Right hindlimb (tissue), 1 donor: Measurements from ENCODE around the gene TMEM115.

Experiments used
- DNase-seq: peaks from one replicate; pipeline ENCODE4 v3.0.0-alpha.2; 2018

The TMEM115 gene

DNA sequence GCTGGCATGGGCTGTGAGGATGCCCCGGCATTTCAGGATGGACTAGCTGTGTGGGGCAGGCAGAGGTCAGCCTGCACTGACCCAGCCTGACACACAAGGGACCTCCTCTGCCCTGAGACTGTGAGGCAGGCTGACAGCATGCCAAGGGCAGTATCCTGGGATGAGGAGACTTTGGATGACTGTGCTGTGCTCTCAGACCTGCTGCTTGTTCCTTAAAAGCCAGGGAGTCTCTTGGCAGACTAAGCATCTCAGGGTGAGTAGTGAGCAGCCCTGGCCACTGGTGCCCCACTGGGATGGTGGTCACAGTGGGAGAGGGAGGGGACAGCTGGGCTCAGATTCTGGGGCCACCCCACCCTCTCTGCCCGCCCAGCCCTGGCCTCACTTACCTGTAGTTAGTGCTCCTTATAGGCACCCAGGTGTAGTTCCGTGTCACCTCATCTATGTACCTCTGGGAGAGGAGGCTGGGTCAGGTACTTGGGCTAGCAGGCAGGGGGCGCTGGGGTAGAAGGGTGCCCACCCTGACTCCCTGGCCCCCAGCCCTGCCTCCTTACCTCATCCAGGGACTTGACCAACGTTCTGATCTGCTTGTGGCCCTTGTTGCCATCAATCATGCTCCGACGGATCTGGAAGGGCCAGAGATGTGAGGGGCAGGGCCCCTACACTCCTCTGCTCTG is 16.1 kb upstream of the TMEM115 start:
- no peak for DNase-seq

DNA sequence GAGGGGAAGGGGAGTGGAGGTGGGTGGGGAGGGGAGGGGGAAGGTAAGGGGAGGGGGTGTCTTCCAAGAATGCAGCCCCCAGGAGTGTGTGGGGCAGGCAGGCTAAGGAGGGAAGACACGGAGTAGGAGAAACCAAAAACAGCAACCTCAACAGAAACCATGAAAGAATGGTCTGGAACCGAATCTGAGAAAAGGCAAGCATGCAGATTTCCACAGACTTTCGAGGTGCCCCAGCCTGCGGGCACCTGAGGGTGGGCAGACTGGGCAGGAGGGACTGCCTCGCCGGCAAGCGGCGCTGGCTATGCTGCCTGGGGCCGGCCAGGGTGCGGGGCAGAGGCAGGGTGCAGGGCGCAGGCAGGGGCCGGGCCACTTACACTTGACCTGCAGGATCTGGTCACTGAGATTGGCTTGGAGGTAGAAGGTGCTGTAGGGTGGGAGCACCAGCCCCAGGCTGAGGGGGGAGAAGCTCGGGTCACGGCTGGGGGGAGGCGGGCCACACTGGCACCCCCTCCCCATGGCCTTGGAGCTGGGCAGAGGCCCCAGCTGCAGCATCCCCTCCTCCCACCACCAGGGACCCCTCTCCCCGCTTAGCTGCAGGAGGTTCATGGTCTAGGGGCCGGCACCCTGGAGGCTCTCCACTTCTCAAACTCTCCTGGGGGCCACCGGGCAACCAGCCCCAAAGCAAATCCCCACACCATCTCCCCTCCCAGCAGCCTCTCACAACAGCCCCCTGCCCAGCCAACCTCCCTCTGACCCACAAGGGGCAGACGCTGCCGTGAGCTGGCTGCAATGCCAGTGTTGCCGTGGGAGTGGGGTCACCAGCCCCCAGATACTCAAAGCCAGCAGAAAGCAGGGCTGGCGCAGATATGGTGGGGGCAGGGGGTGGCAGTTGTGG is 15.3 kb upstream of the TMEM115 start:
- no peak for DNase-seq

DNA sequence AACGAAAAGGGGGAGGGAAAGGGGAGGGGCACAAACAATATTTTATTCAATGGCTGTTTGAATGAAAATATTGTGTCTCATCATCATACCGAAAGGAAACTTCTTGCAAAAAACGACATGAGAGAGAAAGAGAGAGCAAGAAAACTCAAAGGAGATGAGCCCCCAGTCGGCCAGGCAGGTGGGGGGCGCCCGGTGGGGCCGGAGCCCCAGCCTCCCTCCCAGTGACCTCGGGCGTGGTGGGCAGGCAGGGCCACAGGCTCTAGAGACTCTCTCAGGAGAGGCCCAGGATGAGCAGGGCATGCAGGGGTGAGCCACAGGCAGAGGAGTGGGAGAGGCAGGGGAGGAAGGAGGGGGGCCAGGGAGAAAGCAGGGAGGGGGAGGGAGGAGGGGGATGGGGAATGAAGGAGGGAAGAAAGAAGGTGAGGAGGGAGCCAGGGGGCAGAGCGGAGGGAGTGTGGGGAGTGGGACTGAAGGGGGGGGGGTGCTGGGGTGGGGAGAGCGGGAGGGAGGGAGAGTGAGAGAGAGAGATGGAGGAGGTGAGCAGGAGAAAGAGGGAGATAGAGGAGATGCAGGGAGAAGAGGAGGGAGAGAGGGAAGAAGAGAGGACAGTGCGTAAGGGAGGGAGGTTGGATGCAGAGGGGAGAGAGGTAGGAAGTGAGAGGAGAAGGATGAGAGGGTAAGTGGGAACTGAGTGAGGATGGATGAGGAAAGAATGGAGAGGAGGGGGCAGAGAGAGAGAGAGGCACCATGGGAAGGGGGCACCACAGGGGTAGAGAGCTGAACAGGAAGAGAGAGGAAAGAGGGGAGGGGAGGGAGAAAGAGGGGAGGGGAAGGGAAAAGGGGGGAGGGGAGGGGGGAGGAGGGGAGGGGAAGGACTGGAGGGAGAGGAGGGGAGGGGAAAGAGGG is 14.1 kb upstream of the TMEM115 start:
- DNase-seq, result no peak

DNA sequence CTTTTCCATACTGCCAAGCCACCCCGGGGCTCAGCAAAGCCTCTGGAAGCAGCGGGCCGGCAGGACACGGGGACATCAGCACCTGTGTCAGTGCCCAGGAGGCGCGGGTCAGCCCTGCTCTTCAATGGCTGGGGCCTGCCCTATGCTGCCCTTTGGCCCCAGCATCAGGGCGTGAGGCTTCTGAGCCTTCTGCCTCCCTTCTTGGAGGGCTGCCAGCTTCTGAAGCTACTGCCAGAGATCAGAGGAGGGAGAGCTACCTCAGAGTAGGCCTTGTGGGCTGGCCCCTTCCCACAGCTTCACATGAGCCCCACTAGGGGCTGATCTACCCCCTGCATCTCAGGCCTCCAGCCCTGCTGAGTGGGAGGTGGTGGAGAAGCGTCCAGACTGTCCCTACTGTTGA is 13.0 kb upstream of the TMEM115 start:
- no peak for DNase-seq

DNA sequence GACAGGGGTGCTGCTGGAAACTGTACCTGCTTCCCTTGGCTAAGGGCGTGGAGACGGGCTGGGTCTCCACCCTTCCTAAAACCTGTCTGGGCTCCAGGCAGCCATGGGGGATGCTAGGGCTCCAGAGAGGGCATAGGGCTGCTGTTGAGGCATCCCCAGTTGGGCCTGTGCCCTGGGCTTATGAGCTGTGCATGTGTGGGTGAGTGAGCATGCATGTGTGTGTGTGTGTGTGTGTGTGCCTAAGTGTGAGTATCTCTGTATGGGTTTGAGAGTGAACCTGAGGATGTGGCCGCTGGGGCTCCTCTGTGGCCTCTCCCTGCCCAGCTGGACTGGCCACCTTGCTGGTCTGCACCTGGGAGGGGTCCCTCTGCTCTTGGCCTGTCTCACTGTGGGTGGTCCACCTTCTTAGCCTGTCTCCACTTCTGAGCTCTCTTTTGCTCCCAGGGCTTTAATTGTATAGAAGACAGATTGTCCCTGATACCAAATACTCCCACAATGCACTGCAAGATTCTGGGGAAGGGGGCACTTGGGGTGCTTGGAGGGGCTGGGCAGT is 11.9 kb upstream of the TMEM115 start:
- no peak for DNase-seq

DNA sequence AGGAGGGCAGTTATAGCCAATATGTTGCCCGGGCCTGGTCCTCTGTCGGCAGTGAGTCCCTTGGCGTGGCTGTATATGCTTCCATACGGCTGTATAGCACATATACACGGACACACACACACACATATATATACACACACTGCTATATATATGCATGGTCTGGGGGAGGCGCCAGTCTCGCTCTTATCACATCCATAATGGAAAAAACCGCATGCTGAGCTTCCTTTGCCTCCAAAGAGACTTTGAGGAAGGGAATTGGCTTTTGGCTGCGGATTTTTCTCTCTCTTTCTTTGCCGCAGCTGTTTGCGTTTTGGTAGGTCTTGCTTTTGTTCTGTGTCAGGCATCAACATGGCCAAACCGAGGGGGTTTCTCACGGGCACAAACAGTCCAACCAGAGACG is 11.3 kb upstream of the TMEM115 start:
- peak; percentile 75 for DNase-seq

DNA sequence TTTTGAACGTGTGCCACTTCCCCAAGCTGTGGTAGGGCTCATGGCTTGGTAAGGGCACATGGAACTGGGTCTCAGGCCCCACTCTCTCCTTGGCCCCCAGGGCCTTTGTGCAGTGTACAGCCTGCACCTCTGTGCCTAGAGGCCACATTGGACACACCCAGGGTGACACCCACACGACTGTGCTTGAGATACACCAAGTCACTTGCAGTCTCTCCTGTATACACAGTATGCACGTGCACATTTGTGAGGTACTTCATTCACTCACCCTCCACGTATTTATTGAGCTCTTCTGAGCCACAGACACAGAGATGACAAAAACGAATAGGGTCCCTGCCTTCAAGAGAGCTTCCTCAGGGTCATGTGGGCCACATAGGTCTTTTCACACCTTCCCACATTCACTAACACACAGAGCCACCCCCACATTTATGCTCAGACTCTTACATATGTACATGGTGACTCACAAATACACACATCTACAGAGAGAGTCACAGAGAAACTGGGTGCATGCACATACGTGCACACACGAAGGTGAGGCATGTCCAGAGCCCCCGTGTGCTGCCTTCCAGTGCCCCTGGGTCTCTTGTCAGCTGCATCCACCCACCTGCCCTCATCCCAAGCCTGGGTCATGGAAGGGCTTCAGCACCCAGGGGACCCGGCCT is 9.8 kb upstream of the TMEM115 start:
- no peak for DNase-seq

DNA sequence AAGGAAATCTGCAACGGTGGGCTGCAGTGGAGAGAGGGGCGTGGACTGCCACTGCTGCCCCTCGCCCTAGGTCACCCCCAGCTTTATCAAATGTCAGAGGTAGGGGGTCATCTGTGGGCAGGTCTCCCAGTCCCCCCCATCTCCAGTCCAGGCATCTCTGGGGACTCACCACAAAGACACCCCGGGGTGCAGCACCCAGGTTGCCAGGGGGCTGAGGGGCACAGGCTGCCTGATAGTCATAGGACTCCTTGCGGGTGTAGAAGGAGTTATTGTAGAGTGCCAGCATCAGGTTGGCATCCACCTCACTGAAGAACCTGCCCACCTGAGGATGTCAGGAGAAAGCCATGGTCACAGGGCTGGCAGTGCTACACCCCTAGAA is 6.5 kb upstream of the TMEM115 start:
- DNase-seq, result no peak

DNA sequence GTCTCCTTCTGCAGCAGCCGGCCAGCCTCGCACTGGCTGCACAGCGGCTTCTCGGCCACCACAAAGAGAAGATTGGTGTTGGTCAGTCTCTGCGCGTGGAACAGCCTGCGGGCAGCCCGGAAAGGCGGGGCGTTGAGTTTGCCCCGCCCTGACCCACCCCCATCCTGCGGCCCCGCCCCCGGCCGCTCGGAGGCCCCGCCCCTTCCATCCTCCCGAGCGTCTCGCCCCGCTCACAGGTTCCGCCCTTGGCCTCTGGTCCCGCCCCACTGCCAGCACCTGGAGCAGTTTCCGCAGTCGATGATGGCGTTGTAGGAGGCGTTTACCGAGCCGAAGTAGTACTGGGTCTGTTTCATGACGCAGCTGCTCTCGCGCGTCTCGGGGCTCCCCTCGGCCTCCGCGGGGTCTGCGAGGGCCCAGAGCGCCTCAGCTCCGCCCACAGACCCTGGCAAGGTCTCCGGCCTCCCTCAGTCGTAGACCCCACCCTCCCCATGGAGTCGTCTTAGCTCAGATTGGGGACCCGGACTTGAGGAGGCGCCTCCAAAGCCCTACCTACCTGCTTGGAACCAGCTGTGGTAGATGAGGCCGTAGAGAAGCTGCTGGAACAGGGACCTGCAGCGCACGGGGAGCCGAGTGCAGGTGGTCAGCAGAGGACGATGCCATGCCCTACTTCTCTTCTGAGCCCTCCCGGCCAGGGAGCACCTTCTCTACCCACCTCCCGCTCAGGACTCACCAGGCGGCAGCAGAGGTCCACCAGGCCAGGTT is 5.9 kb upstream of the TMEM115 start:
- DNase-seq, result peak; percentile 87

DNA sequence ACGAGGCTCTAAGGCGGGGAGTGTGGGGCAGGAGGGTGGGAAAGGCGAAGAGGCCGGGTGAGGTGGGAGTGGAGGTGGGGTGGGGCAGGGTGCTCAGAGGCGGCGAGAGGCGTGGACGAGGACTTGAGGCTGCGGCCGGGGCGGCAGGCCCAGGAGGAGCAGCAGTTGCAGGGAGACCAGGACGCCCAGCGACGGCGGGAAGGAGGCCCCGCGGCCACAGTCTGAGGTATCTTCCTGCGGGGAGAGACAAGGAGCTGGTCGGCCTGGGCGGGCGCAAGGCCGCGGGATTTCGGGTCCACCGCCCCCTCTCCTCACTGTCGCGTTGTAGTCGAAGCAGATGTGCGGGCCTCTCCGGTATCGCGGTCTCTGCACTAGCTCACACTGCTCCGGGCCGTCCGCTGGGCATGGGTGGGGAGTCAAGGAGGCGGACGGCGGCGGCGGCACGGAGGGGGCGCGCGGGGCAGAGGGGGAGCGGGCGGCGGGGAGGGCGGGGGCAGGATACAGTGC is 5.3 kb upstream of the TMEM115 start:
- no peak for DNase-seq

DNA sequence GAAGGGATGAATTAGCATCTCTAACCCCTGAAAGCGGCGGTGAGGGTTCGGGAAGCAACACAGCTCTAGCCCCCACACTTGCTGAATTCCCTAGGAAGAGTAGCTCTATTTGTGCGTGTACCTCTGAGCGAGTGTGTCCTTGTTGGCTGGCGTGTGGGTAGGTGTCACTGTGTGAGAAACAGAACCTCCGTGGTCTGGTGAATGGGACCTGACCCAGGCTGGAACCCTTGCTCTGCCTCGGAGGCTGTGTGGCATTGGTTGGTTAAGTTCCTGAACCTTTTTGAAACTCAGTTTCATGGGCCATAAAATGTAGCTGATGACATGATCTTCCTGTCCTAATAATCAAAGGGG is 414 bp upstream of the TMEM115 start:
- DNase-seq, result no peak

DNA sequence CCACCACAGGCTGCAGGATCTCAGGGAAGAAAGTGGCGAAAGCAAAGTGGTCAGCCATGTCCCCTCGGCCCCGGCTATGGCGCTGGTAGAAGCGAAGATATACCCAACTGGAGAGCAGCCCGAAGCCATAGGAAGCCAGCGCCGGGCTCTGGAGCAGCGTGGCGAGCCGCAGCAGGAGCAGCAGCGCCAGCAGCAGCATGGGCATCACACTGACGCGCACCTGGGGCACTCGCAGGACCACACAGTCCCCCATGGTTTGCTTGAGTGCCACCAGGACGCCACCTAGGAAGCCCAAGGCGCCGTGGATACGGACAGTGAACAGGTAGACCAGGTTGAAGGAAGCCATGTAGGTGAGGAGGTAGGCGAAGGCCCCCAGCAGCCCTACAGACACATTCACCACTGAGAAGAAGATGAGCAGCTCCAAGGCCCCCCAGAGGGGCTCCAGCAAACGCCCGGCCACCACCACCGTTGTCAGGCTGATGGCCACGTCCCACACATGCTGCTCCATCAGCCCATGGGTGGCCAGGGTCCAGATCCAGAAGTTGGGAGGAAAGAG is 888 bp downstream of the TMEM115 start:
- no peak for DNase-seq

DNA sequence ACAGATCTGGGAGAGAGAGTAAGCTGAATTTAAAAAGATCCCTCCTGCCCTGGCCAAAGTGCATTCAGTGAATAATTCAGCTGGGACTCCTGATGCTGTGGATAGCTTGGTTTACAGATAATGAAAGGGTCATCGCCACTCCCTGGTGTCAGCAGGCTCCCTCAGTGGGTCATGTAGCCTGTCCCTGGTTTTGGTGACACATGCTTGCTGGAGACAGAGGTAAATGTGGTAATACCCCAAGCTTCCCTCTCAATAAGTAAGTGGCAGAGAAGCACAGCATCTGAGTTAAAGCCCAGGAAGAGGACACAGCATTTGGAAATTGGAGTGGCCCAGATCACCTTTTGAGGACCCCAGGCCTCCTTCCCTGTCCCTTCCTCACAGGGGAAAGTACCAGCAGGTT is 1.8 kb downstream of the TMEM115 start:
- no peak for DNase-seq

DNA sequence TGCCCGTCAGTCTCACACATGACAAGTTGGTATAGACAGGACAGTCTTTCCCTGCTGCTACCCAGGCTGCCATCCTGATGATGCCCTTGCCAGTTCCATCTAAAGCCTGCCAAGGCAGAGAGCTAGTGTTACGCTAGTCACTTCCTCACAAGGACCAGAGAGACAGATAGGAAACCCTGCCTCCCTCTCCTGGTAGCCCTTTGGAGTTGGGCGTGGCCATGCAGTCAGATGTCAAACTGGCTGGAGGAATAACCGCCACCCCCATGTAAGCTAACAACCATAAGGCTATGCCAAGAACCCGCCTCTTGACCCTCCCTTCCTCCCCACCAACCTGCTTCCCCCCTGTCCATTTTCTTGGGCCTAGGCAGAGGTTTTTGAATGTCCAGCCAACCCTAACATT is 2.8 kb downstream of the TMEM115 start:
- no peak for DNase-seq

DNA sequence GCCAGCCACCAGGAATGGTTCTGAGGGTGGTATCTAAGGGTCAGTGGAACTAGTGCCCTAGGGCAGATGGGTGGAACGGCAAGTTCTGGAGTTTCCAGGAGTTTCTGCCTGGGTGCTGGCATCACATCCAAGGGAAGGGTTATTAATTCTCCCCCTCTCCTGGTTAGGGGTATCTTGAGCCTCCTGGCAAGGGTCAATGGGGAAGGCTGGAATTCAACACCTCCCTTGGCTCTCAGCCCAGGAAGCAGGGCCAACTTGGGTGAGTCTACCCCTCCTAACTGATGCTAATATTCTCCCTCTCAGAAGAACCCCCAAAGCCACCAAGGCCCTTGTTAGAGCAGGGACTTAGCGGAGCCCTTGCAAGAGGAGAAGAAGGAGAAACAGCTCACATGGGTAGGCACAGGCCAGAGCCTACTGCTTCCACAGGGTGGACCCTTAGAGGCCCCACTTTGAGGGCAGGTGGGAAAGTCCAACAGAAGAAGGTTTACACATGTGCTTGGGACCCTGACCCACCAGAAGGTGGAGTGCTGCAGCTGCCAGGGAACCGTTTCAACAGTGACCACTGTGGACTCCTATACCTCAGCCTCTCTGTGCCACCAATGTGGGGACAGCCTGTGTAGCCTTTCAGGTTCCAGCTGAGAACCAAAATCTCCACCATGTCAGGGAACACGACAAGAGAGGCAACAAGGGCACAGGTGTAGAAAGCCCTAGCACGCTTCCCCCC is 3.3 kb downstream of the TMEM115 start:
- no peak for DNase-seq

DNA sequence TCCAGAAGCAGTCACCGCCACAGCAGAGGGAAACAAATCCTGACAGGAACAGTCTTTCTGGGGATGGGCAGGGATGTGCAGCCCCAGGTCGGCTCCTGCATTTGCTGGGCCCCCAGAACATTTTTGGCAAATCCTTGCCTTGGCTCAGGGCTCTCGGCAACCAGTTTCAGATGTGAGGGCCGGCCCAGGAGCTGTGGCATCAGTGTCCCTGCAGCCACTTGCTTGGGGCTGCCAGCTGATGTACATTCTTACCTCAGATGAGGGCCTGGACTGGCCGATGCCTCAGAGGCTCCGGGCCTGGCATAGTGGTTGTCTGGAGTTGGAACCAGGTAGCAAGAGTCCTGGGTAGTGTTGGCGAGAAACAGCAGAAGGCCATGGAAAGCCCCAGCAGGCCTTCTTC is 4.5 kb downstream of the TMEM115 start:
- DNase-seq, result no peak

DNA sequence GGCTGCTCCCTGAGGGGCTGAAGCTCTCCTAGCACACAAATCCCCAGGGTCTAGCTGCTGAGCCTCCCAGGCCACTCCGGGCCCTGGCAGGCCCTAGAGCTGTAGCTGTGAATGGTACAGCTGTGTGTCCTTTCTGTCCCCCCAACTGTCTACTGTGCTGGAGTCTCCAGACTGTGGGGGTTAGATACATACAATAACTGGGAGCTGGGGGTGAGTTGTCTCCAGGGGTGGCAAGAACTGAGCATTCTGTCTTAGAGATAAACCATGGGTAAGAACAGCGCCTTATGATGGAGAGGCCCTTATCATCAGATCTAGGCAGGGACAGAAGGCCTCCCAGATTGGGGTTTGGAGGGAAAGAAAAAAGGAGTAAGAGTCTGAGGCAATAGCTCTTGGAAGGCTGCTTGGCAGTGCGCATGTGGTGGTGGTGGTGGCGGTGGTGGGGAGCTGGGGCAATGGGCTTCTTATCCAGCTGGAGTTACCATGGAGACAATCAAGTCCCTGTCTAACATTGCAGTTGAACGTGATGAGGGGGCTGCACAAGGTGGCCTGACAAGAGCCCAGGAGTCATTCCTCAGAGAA is 5.0 kb downstream of the TMEM115 start:
- DNase-seq, result no peak

DNA sequence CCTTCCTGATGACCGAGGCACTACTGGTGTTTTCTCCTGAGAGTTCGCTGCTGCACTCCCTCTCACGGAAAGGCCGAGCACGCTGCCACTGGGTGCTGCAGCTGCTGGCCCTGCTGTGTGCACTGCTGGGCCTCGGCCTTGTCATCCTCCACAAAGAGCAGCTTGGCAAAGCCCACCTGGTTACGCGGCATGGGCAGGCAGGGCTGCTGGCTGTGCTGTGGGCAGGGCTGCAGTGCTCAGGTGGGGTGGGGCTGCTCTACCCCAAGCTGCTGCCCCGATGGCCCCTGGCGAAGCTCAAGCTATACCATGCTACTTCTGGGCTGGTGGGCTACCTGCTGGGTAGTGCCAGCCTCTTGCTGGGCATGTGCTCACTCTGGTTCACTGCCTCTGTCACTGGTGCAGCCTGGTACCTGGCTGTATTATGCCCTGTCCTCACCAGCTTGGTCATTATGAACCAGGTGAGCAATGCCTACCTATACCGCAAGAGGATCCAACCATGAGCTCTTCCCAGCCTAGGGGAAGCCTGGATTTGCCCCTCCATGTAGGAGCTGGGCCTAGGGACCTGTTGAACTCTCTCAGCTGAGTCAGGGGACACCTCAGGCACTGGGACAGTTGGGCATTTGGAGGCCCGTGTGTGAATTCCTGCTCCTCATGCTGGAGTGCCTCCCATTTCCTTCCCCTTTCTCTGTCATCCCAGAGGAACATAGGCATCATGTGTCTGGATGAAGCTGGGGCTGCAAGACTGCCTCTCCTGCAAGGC is 5.9 kb downstream of the TMEM115 start:
- DNase-seq, result no peak

DNA sequence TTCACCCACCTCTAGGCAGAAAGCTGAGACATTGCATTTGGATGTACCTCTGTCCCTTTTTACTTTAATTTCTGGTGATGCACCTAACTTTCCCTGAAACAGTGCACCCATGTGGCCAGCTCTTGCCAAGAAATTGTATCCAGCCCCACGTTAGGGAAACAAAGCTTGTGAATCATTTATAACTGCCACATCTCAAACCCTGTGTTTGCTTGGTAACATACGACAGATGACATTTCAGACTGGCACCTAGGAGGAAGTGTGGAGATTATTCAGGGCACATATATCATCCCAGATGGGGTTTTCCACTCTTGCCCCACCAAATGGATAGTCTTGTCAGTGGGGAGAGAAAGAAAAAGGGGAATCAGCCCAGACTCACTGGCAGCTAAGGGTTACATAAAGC is 6.5 kb downstream of the TMEM115 start:
- no peak for DNase-seq

DNA sequence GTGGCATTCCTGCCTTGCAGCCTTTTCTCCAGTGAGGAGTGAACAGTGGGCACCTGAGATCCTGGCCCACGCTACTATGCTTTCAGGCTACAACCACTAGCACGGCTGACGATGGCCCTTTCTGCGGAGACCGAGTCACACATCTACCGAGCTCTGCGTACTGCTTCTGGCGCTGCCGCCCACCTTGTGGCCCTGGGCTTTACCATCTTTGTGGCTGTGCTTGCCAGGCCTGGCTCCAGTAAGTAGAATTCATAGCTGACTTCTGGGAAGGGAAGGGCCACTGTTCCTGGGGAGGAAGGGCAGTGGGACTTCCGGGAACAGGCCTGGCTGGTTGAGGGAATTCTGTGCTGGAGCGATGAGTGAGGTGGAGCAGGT is 8.0 kb downstream of the TMEM115 start:
- DNase-seq, result no peak
